Tongue (tissue), 2 donors: ENCODE measurements around the gene ERN2. TPM values are rescaled to one million over a fixed set of nuclear protein-coding genes. Genes with fewer than 3 reads are reported as not detected.
"Not testable (repeated sequence)": the region's sequence is repeated elsewhere in the genome, so short reads cannot be mapped to it uniquely, and the experiment has no call there.

ENCODE experiments used
- DNase-seq: peaks from one replicate; pipeline ENCODE4 v3.0.0-alpha.2; 2015
- total RNA-seq: library from RNA; depleted of rRNA; stranded (reverse); fragments of >200 nt; gene quantifications from one replicate; pipeline ENCODE4 v1.2.3, GENCODE V29; 2014

Gene ERN2
- total RNA-seq, 1 donor from 2014 or later, result not detected

DNA sequence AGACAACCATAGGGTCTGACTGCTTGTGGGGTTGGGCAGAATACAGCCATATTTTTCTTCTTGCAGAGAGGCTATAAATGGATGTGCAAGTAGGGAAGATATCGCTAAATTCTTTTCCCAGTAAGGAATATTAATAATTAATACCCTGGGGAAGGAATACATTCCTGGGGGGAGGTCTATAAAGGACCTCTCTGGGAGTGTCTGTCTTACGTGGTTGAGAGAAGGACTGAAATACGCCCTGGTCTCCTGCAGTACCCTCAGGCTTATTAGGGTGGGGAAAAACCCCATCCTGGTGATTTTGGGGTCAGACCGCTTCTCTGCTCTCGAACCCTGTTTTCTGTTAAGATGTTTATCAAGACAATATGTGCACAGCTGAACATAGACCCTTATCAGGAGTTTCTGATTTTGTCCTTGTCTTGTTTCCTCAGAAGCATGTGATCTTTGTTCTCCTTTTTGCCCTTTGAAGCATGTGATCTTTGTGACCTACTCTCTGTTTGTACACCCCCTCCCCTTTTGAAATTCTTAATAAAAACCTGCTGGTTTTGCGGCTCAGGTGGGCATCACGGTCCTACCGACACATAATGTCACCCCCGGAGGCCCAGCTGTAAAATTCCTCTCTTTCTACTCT is 9.7 kb upstream of the ERN2 start:
- not testable (repeated sequence) for DNase-seq

DNA sequence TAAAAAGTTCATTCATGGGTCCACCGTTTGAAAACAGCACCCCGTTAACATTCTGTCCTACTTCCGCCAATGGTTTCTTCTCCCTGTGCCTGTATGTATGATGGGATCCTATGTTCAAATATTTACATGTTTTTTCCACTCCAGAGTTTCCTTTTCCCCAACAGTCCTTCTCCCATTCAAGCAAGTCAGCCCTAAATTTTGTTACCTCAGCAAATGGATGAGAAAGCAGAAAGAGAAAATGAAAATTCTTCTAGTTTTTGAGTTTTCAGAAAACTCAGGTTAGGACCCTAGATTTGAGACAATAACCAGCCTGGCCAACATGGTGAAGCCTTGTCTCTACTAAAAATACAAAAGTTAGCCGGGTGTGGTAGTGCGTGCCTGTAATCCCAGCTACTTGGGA is 3.5 kb upstream of the ERN2 start:
- DNase-seq, result no peak

DNA sequence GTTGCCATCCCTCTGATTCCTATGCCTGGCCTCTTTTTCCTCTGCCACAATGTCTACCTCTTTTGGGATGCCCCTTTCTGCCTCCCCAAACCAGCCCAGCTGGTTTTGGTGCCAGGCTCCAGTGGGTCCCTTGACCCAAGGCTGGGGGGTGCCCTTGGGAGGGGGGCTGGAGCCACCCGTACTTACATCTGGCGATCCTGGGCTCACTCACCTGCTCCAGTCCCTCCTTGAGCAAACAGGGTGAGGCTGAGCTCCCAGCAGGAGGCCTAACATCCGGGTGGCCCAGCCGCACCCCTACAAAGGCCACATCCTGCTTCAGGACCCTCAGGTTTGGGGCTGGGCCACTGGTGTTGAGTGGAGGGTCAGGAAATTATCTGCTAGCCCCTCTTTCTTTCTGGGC is 1.2 kb downstream of the ERN2 start:
- no peak for DNase-seq

DNA sequence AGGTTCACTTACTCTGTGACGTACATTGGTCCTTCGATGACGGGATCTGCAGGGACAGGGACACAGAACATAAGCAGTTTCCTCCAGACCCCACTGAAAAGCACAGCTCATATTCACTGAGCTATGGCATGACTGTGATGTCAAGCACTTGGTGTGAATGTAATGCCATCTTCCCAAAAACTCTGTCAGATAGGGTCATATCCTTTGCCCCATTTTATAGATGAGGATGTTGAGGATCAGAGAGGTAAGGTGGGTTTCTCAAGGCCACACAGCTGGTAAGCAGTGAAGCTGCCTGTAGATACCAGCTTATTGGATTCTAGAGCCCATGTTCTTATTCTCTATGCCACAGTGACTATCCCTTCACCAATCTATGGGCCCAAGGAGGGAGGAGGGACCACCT is 2.5 kb downstream of the ERN2 start:
- no peak for DNase-seq

DNA sequence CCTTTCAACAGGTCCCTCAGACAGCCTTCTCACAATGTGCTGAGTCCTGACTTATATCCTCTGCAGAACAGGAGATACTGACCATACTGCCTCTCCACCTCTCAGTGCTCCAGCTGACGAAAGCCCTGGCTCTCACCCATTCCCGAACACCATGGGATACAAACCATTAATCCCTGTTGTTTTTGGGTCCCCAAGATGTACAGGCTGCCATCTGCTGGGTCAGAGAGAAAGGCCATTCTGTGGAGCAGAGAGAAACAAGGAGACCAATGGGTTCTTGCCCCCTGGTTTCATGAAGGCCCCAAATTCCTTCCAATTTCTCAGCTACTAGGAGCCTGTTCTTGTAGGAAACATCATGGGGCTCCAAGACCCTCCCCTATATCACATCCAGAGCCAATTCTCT is 3.0 kb downstream of the ERN2 start:
- no peak for DNase-seq

DNA sequence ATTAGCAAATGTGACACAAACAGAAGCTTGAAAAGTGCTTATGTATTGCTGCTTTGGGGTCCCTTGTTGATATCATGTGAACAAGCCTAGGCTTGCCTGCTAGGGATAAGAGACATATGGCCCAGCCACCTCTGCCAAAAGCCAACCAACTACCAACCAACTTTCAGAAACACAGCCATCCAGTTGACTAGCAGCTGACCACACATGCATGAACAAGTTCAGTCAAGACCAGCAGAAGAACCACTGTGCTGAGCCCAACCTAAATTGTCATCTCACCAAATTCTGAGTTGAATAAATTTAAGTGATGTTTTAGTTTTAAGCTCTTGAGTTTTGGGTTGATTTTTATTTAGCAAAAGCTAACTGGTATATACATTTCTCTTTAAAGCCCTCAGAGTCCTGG is 3.5 kb downstream of the ERN2 start:
- no peak for DNase-seq

DNA sequence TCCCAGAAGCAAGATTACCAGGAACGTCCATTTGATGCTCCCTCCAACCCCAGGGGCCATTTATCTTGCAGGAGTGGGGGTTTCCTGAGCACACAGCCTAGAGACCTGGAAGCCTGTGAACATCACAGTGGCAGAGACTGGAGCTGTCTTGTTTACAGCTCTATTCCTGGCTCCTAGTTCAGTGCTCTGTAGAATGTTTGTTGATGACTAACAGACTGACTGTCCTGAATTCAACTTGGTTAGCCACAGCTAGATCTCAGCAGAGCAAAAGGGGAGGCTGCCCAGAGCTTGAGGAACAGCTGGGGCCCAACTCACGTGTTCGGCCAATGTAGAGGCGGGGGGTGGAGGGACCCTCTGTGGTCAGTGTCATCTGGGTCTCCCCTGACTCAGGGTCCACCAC is 6.6 kb downstream of the ERN2 start:
- DNase-seq, result no peak

DNA sequence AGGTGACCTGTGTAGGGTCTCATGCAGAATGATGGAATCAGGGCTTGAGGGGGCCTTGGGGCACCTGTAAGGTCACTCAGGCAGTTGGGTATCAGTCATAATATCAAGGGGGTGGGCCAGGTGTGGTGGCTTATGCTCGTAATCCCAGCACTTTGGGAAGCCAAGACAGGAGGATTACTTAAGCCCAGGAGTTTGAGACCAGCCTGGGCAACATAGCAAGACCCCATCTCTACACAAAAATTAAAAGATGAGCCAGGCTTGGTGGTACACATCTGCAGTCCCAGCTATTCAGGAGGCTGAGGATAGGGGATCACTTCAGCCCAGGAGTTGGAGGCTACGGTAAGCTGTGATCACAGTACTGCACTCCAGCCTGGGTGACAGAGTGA is 7.5 kb downstream of the ERN2 start:
- DNase-seq, result no peak

DNA sequence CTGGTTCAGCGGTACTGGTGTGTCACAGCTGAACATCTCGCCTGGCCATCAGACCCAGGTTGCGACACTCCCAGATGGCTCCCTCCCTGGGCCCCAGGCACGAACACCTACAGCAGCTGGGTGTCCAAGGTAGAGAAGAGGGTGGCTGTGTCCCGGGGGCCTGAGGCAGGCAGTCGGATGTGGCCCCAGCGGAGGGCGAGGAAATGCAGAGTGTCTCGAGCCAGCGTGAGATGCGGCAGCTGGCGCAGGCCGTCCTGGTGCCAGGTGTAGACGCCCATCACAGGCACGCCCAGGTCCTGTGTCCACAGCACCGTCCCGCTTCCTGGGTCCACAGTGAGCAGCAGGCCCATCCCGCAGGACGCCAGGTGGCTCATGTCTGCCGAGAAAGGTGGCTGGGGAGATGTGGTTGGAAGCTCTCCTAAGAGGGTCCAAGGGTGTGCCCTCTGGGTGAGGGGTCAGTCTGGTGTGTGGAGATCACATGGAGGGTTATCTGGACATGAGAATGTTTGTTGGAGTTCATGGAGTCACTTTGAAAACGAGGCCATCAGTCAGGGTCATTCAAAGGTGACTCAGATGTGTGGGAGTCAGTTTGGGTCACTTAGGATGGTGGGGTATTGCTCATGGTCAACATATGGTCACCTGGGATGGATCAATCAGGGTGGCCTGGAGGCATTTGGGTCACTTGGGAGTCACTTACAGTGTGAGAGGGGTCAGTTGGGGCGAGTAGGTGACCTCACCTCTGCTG is 8.1 kb downstream of the ERN2 start:
- no peak for DNase-seq

DNA sequence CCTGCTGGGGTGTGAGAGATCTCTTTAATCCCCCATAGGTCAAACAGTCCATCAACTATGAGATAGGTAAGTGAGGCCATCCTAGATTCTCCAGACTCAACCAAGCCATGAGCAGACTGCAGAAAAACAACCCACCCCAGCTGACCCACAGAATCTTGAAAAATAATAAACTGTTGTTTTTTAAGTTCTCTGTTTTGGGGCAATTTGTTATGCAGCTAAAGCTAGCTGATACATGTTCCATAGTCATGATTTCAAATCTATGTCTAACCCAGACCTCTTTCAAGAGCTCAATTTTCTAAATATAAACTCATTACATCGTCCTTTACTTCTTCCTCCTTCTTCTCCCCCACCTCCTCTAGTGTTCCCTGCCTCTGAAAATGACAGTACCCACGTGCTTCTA is 10.1 kb downstream of the ERN2 start:
- DNase-seq, result no peak

DNA sequence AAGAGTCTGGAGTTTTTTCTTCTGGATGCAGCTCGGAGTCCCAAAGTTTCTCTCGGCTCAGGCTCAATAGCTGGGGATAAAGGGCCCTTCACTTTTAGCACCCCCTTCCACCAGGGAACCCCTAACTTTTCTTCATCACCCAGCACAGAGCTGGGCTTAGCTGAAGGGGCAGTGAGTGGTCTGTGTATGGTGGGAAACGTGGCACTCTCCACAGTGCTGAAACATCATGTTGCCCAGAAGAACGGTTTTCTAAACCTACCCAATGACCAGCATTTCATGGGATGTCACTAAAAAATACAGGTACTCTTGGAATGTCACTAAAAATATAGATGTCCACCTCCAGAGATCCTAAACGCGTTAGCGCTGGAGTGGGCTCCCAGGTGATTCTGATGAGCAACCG is 12.0 kb downstream of the ERN2 start:
- DNase-seq, result no peak

DNA sequence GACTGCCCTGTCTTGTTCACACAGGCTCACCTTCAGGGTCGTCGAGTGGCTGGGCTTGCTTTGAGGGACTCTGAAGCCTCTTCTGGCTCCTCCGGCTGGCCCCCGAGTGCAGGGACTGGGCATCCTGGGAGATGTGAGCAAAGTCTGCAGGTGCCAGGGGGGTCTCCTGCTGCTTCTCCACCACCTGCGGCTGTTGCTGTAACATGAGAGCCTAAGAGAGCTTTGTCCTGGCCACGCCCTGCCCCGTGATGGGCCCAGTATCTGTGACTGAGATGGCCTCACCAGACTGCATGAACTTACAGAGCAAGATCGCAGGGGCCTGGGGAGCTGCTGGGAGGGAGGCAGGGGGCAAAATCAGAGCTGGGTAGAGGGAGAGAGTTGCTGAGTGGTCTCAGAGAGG is 12.5 kb downstream of the ERN2 start:
- DNase-seq, result no peak

DNA sequence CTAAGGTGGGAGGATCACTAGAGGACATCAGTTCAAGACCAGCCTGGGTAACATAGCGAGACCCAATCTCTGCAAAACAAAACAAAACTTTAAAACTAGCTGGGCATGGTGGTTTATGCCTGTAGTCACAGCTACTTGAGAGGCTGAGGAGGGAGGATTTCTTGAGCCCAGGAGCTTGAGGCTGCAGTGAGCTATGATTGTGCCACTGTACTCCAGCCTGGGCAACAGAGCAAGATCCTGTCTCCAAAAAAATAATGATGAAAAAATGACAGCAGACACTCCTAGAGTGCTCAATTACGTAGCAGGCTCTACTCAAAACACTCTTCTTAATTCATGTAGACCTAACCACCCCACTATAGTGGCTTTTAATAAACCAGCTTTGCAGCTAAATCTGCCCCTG is 12.9 kb downstream of the ERN2 start:
- no peak for DNase-seq

DNA sequence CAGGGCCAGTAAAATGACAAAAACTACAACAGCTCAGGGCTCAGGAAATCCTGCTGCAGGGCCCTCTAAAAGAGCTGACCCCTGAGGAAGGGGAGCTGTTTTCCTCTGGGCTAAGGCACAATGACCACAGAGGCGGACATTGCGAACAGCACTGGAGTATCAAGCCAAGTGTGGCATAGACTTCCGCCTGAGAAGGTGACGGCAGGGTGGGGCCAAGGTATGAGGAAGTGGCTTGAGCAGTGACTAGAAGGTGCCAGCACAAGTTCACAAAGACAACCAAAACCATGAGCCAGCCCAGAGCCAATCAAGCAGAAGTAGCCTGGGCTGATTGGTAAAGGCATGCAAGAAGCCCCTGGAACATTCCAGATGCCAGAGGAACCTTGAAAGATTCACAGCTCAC is 13.9 kb downstream of the ERN2 start:
- no peak for DNase-seq

DNA sequence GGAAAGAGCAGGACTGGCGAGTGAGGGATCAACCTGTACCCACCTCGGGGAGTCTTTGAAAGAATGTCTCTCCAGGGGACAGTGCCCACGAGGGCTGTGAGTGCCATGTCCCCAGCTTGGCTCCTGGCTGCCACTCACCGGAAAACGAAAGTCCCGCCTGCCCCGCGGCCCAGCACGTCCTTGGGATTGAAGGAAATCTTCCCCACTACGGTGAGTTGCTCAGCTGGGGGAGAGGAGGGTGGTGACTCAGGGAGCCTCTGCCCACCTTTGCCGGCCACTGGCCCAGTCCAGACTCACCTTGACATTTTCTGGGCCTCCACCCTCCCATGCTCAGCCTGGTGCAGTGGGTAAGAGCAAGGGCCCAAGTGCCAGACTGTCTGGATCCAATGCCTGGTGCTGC is 17.3 kb downstream of the ERN2 start:
- no peak for DNase-seq

DNA sequence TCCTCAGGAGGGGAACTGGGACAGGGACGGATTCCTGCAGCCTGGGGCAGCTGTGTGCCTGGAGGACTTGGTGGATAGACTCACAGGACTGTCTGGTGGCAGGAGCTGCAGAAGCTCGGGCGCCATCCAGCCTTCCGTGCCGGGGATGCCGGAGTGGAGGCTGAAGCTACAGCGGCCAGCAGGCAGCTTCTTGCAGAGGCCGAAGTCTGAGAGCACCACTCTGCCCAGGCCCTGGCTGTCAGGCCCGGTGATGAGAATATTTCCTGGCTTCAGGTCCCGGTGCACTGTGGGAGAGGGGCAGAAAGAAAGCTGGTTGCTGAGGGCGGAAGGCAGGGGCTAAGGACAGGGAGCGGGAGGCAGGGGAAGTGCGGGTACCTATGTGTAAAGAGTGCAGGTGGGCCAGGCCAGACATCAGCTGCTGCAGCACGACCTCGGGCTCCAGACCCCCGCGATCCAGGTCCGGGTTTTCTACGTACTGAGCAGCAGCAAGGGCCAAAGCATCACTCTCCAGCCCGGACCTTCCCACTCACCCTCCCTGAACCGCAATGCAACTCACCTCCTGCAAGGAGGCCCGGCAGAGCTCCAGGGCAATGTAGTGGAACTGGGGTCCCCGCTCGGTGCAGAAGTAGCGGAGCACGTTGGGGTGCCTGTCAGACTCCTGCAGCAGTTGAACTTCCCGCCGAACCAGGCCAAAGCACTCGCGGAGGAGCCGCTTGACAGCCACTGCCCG is 18.2 kb downstream of the ERN2 start:
- peak; percentile 22 for DNase-seq

DNA sequence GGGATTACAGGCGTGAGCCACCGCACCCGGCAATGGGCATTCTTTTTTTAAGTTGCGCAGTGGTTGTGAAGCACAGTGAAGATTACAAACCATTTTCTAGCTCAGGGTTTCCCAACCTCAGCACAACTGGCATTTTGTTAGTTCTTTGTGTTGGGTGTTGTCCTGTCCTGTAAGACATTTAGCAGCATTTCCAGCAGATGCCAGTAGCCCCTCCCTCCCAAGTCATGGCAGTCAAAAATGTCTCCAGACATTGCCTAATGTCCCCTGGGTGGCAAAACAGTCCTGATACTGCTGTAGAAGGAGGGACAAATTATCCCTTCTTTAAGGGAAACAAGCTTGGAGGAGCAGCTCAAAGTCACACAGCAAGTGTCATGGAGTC is 18.8 kb downstream of the ERN2 start:
- DNase-seq, result no peak

DNA sequence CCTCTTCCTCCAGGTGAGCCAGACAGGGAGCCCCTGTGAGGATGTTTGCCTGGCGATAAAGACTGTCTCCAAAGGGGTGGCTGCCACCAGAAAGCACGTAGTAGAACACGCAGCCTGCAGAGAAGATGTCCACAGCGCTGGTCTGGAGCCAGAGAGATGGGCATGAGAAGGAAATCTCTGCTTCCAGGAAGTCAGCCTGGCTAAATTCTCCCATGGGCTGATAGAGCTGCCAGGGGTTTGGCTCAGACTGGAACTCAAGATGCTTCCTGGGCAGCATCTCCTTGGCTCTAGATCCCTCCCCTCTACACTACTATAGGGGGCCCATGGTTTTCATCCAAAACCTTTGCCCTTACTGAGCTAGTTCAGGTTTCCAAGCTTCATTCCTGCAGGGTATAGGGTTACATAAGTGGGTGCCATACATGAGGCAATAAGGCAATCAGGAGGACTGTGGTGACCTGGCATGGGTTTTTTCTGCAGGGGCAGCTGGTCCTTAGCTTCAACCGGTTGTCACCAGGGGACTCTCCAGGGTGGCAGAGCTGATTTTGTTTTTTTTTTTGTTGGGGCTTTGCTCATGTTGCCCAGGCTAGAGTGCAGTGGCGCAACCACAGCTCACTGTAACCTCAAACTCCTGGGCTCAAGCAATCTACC is 20.7 kb downstream of the ERN2 start:
- DNase-seq, result no peak

DNA sequence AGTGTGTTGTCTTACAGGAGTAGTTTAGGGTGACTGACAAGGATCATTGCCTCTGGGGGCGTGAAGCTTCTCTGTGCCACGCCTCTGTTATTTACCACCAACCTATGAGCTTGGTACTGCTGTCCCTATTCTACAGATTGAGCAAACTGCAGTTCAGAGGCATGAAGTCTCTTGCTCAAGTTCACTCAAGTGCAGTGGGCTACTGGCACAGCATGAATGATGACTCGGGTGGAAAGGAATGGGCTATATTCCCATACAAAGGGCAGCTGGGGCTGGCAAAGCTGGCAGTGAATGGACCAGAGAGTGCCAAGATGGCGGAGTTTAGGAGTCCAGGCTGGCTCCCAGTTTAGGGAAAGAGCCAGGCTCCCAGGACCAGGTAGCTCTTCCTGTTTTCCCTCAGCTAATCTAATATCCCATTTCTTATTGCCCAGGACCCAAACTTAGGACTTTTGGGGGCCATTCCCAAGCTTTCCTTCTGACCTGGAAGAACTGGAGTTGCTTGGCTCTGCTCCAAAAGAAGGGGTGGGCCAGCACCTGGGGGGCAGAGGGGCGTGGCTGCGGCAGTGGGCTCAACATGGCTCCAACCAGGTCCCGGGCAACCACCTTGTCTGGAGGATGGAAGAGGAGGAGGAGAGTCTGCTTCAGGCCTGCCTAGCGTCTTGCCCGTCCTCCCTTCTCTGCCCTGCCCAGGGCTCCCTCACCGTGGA is 21.4 kb downstream of the ERN2 start:
- DNase-seq, result no peak

DNA sequence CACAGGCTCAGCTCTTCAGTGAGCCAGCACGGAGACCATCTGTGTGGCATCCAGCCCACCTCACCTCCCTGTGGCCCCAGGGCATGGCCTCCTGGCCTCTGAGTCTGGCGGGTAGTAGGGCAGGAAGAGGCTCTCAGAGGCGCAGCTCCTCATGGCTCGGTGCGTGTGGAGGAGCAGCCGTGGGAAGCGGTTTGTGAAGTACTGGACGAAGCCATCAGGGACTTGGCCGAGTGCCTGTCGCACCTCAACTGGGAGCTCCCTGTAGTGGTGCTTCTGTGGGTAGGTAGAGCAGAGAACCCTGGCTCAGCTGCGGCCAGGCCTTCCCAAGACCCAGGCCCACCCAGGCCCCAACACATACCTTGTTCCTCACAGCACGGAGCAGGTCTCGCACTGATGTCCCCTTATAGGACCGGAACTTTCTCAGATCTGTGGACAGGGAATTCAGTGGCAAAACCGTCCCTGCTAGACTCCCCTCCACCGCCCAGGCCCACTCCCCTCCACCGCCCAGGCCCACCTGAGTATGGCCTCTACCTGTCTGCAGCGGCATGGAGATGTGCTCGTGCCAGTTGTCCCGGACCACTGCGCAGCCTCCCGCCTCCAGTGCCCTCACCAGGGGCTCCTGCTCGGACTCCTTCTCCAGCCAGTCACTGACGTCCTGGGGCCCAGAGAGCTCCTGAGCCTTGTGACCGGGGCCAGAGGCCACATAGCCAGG is 22.1 kb downstream of the ERN2 start:
- no peak for DNase-seq

DNA sequence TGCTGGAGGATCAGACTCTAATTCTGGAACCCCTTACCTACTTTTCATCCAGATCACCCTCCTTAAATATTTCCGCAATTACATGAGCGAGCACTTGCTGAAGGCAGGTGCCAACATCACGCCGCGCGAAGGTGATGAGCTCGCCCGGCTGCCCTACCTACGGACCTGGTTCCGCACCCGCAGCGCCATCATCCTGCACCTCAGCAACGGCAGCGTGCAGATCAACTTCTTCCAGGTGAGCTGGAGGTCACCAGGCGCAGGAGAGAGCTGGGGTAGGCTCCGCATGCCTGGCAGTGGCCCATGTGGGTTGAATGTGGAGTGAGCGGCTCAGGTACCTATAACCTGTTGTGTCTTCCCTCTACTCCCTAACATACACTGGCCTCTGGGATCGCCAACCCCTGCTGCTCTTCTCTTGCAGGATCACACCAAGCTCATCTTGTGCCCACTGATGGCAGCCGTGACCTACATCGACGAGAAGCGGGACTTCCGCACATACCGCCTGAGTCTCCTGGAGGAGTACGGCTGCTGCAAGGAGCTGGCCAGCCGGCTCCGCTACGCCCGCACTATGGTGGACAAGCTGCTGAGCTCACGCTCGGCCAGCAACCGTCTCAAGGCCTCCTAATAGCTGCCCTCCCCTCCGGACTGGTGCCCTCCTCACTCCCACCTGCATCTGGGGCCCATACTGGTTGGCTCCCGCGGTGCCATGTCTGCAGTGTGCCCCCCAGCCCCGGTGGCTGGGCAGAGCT is 23.4 kb downstream of the ERN2 start:
- no peak for DNase-seq
